H1 (cell line): ENCODE measurements around the gene PTPN13. TPM values are rescaled to one million over a fixed set of nuclear protein-coding genes. Genes with fewer than 3 reads are reported as not detected.

Experiments used
- ATF3 ChIP-seq: IDR thresholded peaks from 2 replicates; pipeline ENCODE4 v1.6.1; 2011; ENCODE audit warnings: low read depth, mild to moderate bottlenecking, low read length; ENCODE audit not compliant: insufficient read depth
- E2F6 ChIP-seq: IDR thresholded peaks from 2 replicates; pipeline ENCODE4 v1.6.1; 2012; ENCODE audit warnings: inconsistent platforms
- HDAC2 ChIP-seq, 2 experiments: fragments of 300-600 bp in 1 of 2; sonication (generic) in 1 of 2; IDR thresholded peaks; 2 replicates each; pipeline ENCODE4 v1.6.1; 2011 to 2012; ENCODE audit warnings: low read depth in 2 of 2, low read length in 2 of 2, mild to moderate bottlenecking in 2 of 2, moderate library complexity in 2 of 2, borderline replicate concordance in 1 of 2, inconsistent platforms in 1 of 2
- POLR2A ChIP-seq, 2 experiments: IDR thresholded peaks; 1 replicate in 1 of 2; 2 replicates in 1 of 2; pipeline ENCODE4 v1.6.1; 2011; ENCODE audit warnings: low read depth in 2 of 2, low read length in 2 of 2, mild to moderate bottlenecking in 2 of 2; ENCODE audit errors: control extremely low read depth in 1 of 2
- RBBP5 ChIP-seq: IDR thresholded peaks from 2 replicates; pipeline ENCODE4 v1.7.1; 2012; ENCODE audit warnings: low read depth, mild to moderate bottlenecking, inconsistent platforms, low read length, moderate library complexity, borderline replicate concordance
- polyA plus RNA-seq, 7 experiments: library from polyadenylated mRNA; depleted of rRNA in 3 of 7; stranded (reverse) in 5 of 7; unstranded in 2 of 7; fragments of >200 nt in 5 of 7; fragments of 200-250 nt in 2 of 7; gene quantifications; 1 replicate in 5 of 7; 2 replicates in 1 of 7; 4 replicates in 1 of 7; pipeline versions ENCODE4 v1.2.1 to v1.2.3, GENCODE V29; 2011 to 2013; ENCODE audit warnings: missing spikeins in 2 of 7, mixed read lengths in 2 of 7
- total RNA-seq: library from RNA; stranded (reverse); fragmentation: NEBNext Ultra II Directional; extraction: Animal tissue kit (Norgen Biotek cat#: 25700); gene quantifications from 2 replicates; pipeline ENCODE4 v1.2.1, GENCODE V29; 2021

PTPN13 gene
- total and polyA plus RNA-seq, 2 of the 8 experiments (the other 6 are each of a cell fraction or from before 2014, with no cell fraction given), result 12.7 to 57.9 TPM

DNA sequence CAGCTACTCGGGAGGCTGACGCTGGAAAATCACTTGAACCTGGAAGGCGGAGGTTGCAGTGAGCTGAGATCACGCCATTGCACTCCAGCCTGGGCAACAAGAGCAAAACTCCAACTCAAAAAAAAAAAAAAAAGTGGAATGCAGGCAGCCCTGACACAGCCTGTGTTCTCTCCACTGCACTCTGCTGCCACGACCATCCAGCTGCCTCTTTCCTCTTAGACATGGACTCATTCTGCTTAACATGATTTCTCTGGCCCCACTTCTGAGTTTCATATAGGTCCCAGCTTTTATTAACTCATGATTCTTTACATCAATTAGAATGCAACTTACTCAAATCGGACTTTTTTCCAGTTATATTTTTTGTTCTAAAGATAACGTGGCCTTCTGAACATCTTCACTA is 225.4 kb downstream of the PTPN13 start (continued):
- TF ChIP-seq HDAC2 (IDR thresholded peaks at IDR 0.05; ENCODE audit: borderline replicate concordance in 1 of 2, low read depth in 2 of 2, low read length in 2 of 2) (no peak), RBBP5 (no peak), POLR2A (IDR thresholded peaks at IDR 0.05; ENCODE audit: control extremely low read depth in 1 of 2, low read depth in 2 of 2, low read length in 2 of 2) (no peak), E2F6 (no peak), ATF3 (no peak)
